Left colon (tissue), 2 donors: Measurements from ENCODE around the gene EPB41L4A. TPM values are rescaled to one million over a fixed set of nuclear protein-coding genes. Genes with fewer than 3 reads are reported as not detected.
A peak's percentile ranks its signal among the peaks of the same experiment; 100 is the strongest.

Experiments used
- ATAC-seq: fragments of 200-7000 bp; cut with Tn5 transposase; one replicate; pipeline ENCODE4 v1.9.1; 2020; ENCODE audit warnings: mild to moderate bottlenecking, moderate library complexity
- DNase-seq, 2 donors: peaks; one replicate each; pipeline ENCODE4 v3.0.0-alpha.2; 2020
- intact Hi-C, 2 donors: fragments of 100-400 bp; cut with DNase I in 1 of 2; cut with micrococcal nuclease in 1 of 2; formaldehyde crosslinking; loops; one replicate each; pipeline versions ENCODE4 v1.11.2 to v1.14.0; 2022; cut with DNase I, micrococcal nuclease
- total RNA-seq, 2 donors: library from RNA; stranded (reverse); fragmentation: NEBNext Ultra II Directional; extraction: Animal tissue kit (Norgen Biotek cat#: 25700); gene quantifications; one replicate each; pipeline ENCODE4 v1.2.1, GENCODE V29; 2021
- donor health status: DM: no; HTN: no; CAD: no.
- donor health status: DM: yes; HTN: yes; CAD: no.

The EPB41L4A gene
- total RNA-seq, 2 donors from 2014 or later: 10.2 to 34.0 TPM

GRCh38 chr5:112149727-112150126 lies 269.4 kb downstream of the EPB41L4A start:
- intact Hi-C loops: loop anchor here (10.0 kb wide), 2 partner anchors 595 to 995 kb away; no protein-coding TSS in a partner anchor
- ATAC-seq: no peak
- no peak for DNase-seq

DNA sequence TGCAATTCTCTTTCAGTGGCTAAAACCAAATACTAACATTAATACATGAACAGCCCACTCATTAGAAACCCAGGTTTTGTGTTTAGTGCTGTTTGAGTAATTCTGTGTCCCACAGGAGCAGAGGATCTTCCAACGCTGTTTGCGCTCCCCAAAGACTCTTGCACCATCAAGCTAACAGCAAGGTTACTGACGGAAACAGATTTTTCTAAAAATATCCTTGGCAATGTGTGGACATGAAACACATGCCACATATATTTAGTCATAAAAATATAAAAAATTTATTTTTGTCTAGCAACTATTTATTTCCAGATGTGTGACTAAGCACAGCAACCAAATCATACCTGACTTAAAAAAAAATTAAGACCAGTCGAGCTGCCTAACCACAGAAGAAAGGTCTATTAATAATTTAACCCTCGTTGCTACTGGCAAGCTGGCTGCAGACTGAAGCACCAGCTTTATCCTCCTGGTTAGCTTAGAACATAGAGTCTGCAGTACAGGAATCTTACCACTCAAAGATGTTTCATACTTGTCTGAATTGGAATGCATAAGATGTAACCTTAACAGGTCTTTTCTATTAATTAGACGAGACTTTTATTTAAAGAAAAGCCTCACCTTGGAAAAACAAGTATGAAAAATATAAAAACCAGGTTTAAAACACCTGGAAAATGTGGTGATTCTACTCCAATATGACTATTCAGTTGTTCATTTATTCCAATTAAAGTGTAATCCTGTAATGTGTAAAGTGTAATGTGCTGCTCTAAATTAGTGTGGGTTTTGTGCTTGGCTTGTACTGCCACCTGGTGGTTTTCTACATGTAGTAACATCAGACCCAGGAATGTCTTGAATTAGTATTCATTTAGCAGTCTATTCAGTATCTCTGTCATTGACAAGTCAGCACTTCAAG lies 272.5 kb downstream of the EPB41L4A start:
- DNase-seq (peak; percentile 34 to 49), ATAC-seq (peak; percentile 81)
- intact Hi-C loops: loop anchor here (1.0 to 10.0 kb wide), 3 partner anchors 592 to 992 kb away; no protein-coding TSS in a partner anchor

GRCh38 chr5:112143690-112144089 lies 275.4 kb downstream of the EPB41L4A start:
- no peak for ATAC-seq
- no peak for DNase-seq
- intact Hi-C loops: loop anchor here (10.0 kb wide), 2 partner anchors 589 to 989 kb away; no protein-coding TSS in a partner anchor

GRCh38 chr5:112142769-112143270 lies 276.3 kb downstream of the EPB41L4A start:
- intact Hi-C loops: loop anchor here (10.0 kb wide), 2 partner anchors 588 to 988 kb away; no protein-coding TSS in a partner anchor
- ATAC-seq (no peak), DNase-seq (no peak)

DNA sequence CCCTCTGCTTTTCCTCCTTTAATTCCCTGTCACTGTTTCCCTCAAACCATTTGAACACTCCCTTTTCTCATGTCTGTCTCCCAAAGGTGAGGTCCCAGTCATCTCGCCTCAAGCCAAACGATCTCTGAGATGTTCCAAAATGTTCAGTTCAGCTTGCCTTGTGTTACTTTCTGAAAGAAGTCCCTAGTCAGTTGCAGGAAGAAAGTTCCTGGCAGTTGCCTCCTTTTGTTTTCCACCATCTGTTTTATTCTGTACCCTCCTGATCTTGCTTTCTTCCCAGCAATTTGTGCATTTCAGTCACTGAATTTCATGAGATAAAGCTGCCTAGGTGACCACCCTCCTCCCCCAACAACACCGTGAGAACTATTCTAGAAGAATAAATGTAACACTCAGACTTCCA lies 277.5 kb downstream of the EPB41L4A start:
- DNase-seq: no peak
- ATAC-seq: no peak
- intact Hi-C loops: loop anchor here (10.0 kb wide), 2 partner anchors 587 to 987 kb away; no protein-coding TSS in a partner anchor

DNA sequence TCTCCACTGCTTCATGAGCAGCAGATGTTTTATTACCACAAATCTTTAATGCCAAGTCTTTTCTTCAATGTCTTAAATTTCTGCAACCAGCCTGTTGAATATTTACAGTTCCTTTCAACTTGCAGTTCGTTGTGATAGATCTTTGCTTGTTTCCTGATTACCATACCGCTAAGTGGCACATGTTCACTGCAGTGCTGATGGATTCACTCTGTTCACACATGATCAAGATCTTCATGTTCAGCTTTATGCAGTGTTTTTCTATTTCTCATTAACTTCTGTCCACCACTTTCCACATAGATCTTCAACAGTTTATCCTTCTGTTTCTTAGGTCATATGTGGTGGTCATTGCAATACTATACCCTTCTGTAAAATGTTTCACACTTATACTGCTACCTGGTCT lies 280.6 kb downstream of the EPB41L4A start:
- no peak for ATAC-seq
- intact Hi-C loops: no loop called here
- no peak for DNase-seq

GRCh38 chr5:112136773-112137172 lies 282.3 kb downstream of the EPB41L4A start:
- ATAC-seq: no peak
- intact Hi-C loops: no loop called here

DNA sequence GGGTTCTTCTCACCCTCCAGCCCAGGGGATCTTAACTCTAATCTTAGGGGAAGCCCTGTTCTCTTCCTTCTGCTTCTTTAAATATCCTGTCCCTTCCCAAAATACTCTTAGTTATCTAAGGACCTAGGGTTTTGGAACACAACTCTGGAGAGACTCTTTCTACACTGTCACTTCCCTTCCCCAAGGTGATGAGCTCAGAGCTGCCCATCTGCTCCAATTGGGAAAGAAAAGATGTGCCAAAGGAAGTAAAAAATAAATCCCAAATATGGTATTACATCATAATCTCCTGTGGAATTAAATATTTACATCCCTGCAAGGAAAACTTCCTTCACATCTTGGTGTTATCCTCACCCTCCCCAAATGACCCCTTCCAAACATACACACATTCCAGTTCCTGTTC lies 291.2 kb downstream of the EPB41L4A start:
- no peak for ATAC-seq
- no peak for DNase-seq
- intact Hi-C loops: no loop called here

More at GRCh38 chr5:112136773-112137172, 282.3 kb downstream of the EPB41L4A start:
- DNase-seq: no peak

DNA sequence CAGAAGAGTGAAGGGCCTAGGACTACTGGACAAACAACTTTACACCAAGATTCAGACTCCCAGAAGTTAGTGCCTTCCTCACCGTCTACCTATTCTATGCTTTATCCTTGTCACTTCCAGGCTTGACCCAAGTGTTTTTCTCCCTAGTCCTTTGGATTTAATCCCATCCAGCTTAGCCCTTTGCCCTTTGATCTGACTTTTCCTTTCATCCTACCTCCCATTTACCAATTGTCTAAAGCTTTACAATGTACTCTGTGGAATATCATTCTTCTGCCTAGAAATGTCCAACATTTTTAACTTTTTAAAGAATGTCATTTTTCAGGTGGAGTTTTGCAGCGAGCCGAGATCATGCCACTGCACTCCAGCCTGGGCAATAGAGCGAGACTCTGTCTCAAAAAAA lies 292.1 kb downstream of the EPB41L4A start:
- ATAC-seq (no peak), DNase-seq (no peak)
- intact Hi-C loops: no loop called here

GRCh38 chr5:112125903-112126302 lies 293.2 kb downstream of the EPB41L4A start:
- intact Hi-C loops: no loop called here
- no peak for DNase-seq
- ATAC-seq: no peak

GRCh38 chr5:112124788-112125187 lies 294.3 kb downstream of the EPB41L4A start:
- ATAC-seq: no peak
- intact Hi-C loops: no loop called here
- no peak for DNase-seq

- no peak for ATAC-seq
- no peak for DNase-seq
- intact Hi-C loops: no loop called here
These were observed 296.0 kb downstream of the EPB41L4A start for GRCh38 chr5:112123086-112123485.

GRCh38 chr5:112122353-112122752 lies 296.7 kb downstream of the EPB41L4A start:
- no peak for DNase-seq
- intact Hi-C loops: no loop called here
- no peak for ATAC-seq

DNA sequence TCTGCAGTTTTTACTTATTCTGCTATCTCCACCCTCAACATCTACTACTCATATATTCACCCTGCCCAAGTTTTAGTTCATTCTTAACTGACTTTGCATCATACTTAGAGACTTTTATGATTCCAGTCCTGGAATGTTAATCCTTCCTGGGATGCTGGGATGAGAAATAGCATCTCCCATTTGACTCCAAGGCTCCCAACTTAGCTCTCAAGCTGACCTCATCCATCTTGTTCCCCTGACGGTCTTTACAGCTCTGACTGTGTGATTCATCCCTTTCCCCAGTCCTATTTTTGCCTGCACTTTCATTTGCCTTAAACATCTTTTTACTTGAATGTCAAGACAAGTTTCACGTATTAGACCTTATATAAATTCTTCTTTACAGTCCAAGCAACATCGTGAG lies 297.8 kb downstream of the EPB41L4A start:
- no peak for DNase-seq
- no peak for ATAC-seq
- intact Hi-C loops: no loop called here

DNA sequence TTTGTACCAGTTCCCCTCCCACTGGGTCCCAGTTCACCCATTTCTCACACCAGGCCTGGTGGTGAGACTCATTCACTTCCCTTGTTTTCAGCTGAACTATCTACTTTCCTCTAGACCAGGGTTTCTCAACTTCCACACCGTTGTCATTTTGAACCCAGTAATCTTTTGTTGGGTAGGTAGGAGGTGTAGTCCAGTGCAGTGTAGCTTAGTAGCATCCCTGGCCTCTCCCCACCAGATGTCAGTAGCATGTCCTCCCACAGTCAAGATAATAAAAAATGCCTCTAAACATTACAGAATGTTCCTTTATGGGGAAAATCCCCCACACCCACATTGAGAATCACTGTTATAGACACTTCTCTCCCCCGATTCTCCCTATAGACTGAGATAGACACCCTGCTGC lies 299.1 kb downstream of the EPB41L4A start:
- DNase-seq: no peak
- ATAC-seq: no peak
- intact Hi-C loops: no loop called here

GRCh38 chr5:112119508-112119907 lies 299.6 kb downstream of the EPB41L4A start:
- ATAC-seq (no peak), DNase-seq (no peak)
- intact Hi-C loops: no loop called here

GRCh38 chr5:112117551-112117950 lies 301.5 kb downstream of the EPB41L4A start:
- ATAC-seq: no peak
- intact Hi-C loops: no loop called here

GRCh38 chr5:112116371-112116770 lies 302.7 kb downstream of the EPB41L4A start:
- ATAC-seq (no peak), DNase-seq (no peak)
- intact Hi-C loops: no loop called here

More at GRCh38 chr5:112117551-112117950, 301.5 kb downstream of the EPB41L4A start:
- no peak for DNase-seq

- DNase-seq (no peak), ATAC-seq (no peak)
- intact Hi-C loops: no loop called here
These were observed 305.5 kb downstream of the EPB41L4A start for GRCh38 chr5:112113565-112113964.
